Neutrophil (primary cell): ENCODE data around the gene KCTD15.

Experiments
- H3K27ac ChIP-seq: fragments of 200-600 bp; sonication (generic); 2 replicates; pipeline ENCODE4 v1.5.1; 2016; ENCODE audit warnings: mild to moderate bottlenecking, moderate library complexity
- H3K27me3 ChIP-seq: fragments of 200-600 bp; sonication (generic); 2 replicates; pipeline ENCODE4 v1.6.0; 2016; ENCODE audit warnings: mild to moderate bottlenecking
- H3K36me3 ChIP-seq: fragments of 200-600 bp; sonication (generic); 2 replicates; pipeline ENCODE4 v1.5.1; 2017
- H3K4me1 ChIP-seq, 2 experiments: fragments of 200-600 bp in 1 of 2; sonication (generic) in 1 of 2; 1 replicate in 1 of 2; 2 replicates in 1 of 2; pipeline versions ENCODE4 v1.5.1 to v1.6.1; 2013 to 2016; ENCODE audit warnings: low read depth in 1 of 2, low read length in 1 of 2, mild to moderate bottlenecking in 1 of 2, moderate library complexity in 1 of 2; ENCODE audit not compliant: control insufficient read depth in 1 of 2, insufficient read depth in 1 of 2
- H3K4me3 ChIP-seq, 2 experiments: fragments of 200-600 bp in 1 of 2; sonication (generic) in 1 of 2; 1 replicate in 1 of 2; 2 replicates in 1 of 2; pipeline ENCODE4 v1.5.1; 2013 to 2016; ENCODE audit warnings: low read depth in 1 of 2, low read length in 1 of 2, mild to moderate bottlenecking in 1 of 2, moderate library complexity in 1 of 2
- H3K9me3 ChIP-seq: fragments of 200-600 bp; sonication (generic); 2 replicates; pipeline ENCODE4 v1.5.1; 2016
- CTCF ChIP-seq: fragments of 200-600 bp; sonication (generic); IDR thresholded peaks from 2 replicates; pipeline ENCODE4 v1.5.1; 2016; ENCODE audit warnings: antibody characterized with exemption

KCTD15 gene

DNA sequence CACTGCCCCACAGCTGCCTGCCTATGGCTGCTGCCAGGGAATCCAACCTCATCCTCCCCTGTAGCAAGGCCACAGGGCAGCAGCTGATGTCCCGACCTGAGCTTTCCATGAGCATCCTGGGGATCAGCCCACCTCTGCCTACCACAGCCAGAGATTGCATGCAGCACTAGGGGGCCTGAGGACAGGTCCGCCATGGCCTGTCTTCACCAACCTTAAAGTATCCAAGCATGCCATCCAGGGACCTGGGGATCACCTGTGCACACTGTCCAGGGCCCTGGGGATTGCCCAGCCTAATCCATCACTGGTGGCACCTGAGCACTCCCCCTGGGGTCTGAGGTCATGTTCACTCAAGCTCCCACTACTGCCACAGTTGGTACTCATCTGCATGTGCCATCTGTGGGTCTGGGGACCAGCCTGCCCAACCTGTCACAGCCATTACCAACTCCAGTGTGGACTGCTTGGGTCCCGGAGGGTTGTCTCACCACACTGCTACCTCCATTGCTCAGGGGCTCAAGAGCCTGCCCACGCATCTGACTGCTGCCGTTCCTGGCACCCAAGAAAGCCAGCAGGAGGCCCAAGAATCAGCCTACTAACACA lies 53.0 kb downstream of the KCTD15 start:
- Histone ChIP-seq H3K27me3 (peaks cover 28% of the 10 kb centered on the region), H3K36me3 (no peaks in the 10 kb centered on the region), H3K9me3 (no peaks in the 10 kb centered on the region), H3K27ac (no peak overlapping the region), H3K4me3 (no peak overlapping the region), H3K4me1 (no peaks in the 10 kb centered on the region)
- no peak for TF ChIP-seq CTCF

GRCh38 chr19:33859016-33859415 lies 62.3 kb downstream of the KCTD15 start:
- Histone ChIP-seq H3K4me1 (no peaks in the 10 kb centered on the region), H3K4me3 (no peak overlapping the region), H3K27me3 (peaks cover 15% of the 10 kb centered on the region), H3K36me3 (no peaks in the 10 kb centered on the region), H3K27ac (no peak overlapping the region), H3K9me3 (no peaks in the 10 kb centered on the region)
- TF ChIP-seq CTCF = no peak

GRCh38 chr19:33860312-33861090 lies 63.8 kb downstream of the KCTD15 start:
- no peak for TF ChIP-seq CTCF
- no peaks in the 10 kb centered on the region for H3K4me1 ChIP-seq
- no peaks in the 10 kb centered on the region for H3K36me3 ChIP-seq
- no peak overlapping the region for H3K27ac ChIP-seq
- no peaks in the 10 kb centered on the region for H3K9me3 ChIP-seq
- peaks cover 17% of the 10 kb centered on the region for H3K27me3 ChIP-seq
- no peak overlapping the region for H3K4me3 ChIP-seq

DNA sequence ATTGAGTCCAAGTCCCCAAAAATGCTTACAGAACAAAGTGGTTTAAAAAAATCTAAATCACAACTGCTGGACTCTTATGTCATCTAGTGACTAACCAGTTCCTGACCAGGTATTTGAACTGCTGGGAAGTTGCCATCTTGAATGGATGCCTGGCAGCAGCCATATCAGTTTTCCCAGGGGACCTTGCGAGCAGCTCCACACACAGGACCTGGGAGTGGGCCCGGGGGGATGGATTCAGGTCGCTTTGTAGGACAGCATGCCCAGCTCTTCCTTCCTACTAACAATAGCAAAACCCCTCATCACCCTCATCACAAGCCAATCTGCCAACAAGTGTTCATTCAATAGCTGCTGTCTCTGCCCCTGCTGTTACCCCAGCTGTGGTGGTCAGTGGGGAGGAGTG lies 65.3 kb downstream of the KCTD15 start:
- no peaks in the 10 kb centered on the region for H3K4me1 ChIP-seq
- H3K27me3 ChIP-seq = peaks cover 11% of the 10 kb centered on the region
- H3K27ac ChIP-seq = no peak overlapping the region
- no peak overlapping the region for H3K4me3 ChIP-seq
- no peaks in the 10 kb centered on the region for H3K9me3 ChIP-seq
- no peak for TF ChIP-seq CTCF
- H3K36me3 ChIP-seq = no peaks in the 10 kb centered on the region

GRCh38 chr19:33862981-33863380 lies 66.3 kb downstream of the KCTD15 start:
- H3K36me3 ChIP-seq = no peaks in the 10 kb centered on the region
- H3K4me3 ChIP-seq = no peak overlapping the region
- H3K27ac ChIP-seq = no peak overlapping the region
- H3K9me3 ChIP-seq = no peaks in the 10 kb centered on the region
- no peak for TF ChIP-seq CTCF
- H3K27me3 ChIP-seq = peaks cover 12% of the 10 kb centered on the region
- no peaks in the 10 kb centered on the region for H3K4me1 ChIP-seq
